ENCODE results near the gene SLC25A24. TPM values are rescaled to one million over a fixed set of nuclear protein-coding genes. Genes with fewer than 3 reads are reported as not detected.

SLC25A24 gene
- total RNA-seq, 1 donor from 2014 or later, result 46.9 TPM

DNA sequence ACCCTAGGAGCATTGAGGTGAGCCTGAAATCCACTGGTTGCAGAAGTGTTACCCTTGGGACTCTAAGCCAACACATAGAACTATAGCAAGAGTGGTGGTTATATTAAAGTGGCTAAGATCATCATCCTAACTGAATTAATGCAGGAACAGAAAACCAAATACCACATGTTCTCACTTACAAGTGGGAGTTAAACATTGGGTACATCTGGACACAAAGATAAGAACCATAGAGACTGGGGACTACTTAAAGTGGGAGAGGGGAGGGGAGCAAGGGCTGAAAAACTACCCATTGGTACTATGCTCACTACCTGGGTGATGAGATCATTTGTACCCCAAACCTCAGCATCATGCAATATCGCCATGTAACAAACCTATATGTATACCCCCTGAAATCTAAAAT is 100.0 kb downstream of the SLC25A24 start:
- H3K9me3 Mint-ChIP-seq (ENCODE audit: low read depth), result no peaks in the 10 kb centered on the region
- no peak overlapping the region for H3K27ac Mint-ChIP-seq
- no peak for DNase-seq (ENCODE audit: low spot score, unreplicated experiment)
- TF ChIP-seq, protein P1, sequence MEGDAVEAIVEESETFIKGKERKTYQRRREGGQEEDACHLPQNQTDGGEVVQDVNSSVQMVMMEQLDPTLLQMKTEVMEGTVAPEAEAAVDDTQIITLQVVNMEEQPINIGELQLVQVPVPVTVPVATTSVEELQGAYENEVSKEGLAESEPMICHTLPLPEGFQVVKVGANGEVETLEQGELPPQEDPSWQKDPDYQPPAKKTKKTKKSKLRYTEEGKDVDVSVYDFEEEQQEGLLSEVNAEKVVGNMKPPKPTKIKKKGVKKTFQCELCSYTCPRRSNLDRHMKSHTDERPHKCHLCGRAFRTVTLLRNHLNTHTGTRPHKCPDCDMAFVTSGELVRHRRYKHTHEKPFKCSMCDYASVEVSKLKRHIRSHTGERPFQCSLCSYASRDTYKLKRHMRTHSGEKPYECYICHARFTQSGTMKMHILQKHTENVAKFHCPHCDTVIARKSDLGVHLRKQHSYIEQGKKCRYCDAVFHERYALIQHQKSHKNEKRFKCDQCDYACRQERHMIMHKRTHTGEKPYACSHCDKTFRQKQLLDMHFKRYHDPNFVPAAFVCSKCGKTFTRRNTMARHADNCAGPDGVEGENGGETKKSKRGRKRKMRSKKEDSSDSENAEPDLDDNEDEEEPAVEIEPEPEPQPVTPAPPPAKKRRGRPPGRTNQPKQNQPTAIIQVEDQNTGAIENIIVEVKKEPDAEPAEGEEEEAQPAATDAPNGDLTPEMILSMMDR (IDR thresholded peaks at IDR 0.05; ENCODE audit: unreplicated experiment), result no peak
- H3K4me1 Mint-ChIP-seq (ENCODE audit: low read depth), result no peaks in the 10 kb centered on the region
- no peaks in the 10 kb centered on the region for H3K36me3 Mint-ChIP-seq (ENCODE audit: insufficient read depth)
- no peak overlapping the region for H3K4me3 Mint-ChIP-seq (ENCODE audit: low read depth)
- H3K27me3 Mint-ChIP-seq, result peaks cover 14% of the 10 kb centered on the region

DNA sequence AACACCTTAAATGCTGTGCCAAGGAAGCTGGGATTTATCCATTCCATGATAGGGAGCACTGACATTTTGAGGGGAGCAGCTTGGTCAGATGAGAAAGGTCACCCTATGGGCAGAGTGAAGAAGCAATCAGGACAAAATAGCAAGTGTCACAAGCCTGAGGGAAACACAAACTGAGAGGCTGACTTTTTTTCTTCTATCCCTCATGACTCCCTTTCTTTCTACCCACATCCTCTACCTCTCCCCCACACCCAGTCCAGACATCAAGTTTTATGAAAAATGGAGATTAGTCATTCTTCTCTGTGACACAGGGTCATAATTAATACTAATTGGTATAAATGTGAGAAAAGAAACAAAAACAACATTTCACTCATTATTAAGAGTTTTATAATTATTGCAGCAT is 103.1 kb downstream of the SLC25A24 start:
- Mint-ChIP-seq H3K4me1 (ENCODE audit: low read depth) (no peaks in the 10 kb centered on the region), H3K9me3 (ENCODE audit: low read depth) (no peaks in the 10 kb centered on the region), H3K4me3 (ENCODE audit: low read depth) (no peak overlapping the region), H3K36me3 (ENCODE audit: insufficient read depth) (no peaks in the 10 kb centered on the region), H3K27ac (no peak overlapping the region), H3K27me3 (peaks cover 17% of the 10 kb centered on the region)
- TF ChIP-seq, protein P1 (IDR thresholded peaks at IDR 0.05; ENCODE audit: unreplicated experiment), result no peak
- no peak for DNase-seq (ENCODE audit: low spot score, unreplicated experiment)

DNA sequence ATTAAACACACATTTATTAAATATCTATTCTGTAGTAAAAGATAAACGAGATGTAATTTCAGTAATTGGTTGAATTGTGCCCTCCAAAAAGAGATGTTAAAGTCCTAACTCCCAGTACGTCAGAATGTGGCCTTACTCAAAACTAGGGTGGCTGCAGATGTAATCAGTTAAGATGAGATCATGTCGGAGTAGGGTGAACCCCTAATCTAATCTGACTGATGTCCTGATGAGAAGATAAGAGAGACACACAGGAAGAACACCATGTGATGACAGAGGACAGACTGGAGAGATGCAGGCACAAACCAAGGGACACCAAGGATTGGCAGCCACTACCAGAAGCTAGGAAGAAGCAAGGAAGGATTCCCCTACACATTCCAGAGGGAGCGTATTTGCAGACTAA is 104.1 kb downstream of the SLC25A24 start:
- H3K27ac Mint-ChIP-seq, result no peak overlapping the region
- TF ChIP-seq, protein P1 (IDR thresholded peaks at IDR 0.05; ENCODE audit: unreplicated experiment), result no peak
- no peaks in the 10 kb centered on the region for H3K9me3 Mint-ChIP-seq (ENCODE audit: low read depth)
- no peak overlapping the region for H3K4me3 Mint-ChIP-seq (ENCODE audit: low read depth)
- no peaks in the 10 kb centered on the region for H3K36me3 Mint-ChIP-seq (ENCODE audit: insufficient read depth)
- H3K4me1 Mint-ChIP-seq (ENCODE audit: low read depth), result no peaks in the 10 kb centered on the region
- H3K27me3 Mint-ChIP-seq, result peaks cover 12% of the 10 kb centered on the region
- DNase-seq (ENCODE audit: low spot score, unreplicated experiment), result no peak

DNA sequence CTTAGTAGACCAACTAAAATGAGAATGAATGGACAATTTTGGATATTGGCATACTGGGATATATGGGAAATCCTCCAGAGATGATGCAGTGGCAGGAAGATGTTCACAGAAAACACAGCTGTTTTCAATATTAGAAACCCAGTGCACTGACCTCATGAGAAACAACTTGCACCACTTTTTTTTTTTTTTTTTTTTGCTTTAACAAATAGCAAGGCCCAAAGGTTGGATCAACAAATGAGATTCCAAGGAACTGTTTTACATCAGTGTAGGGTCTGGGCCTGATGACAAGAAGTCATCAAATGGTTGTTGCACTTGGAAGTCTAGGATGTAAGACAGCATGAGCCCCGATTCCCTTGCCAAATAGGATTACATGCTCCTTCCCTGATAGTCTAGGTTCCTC is 110.7 kb downstream of the SLC25A24 start:
- TF ChIP-seq, protein P1 (IDR thresholded peaks at IDR 0.05; ENCODE audit: unreplicated experiment), result no peak
- no peaks in the 10 kb centered on the region for H3K36me3 Mint-ChIP-seq (ENCODE audit: insufficient read depth)

DNA sequence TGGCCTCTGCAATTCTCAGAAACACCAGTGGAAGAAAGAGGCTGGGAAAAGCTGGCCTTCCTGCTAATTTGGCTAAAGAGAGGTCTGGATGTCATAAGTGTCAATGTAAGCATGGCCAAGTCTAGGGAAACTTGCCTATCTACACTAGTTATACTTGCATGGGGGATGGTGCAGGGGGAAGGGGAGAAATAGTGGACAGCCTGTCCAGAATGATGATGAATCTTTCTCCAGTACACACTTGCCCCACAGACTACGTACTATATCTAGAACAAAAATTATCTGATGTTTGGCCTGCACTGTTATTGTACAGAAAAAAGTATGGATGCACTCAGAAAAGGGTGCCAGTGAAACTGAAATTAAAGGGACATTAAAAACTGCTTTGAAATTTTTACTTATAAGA is 114.5 kb downstream of the SLC25A24 start:
- H3K27ac Mint-ChIP-seq, result no peak overlapping the region

More for the DNA sequence above, 110.7 kb downstream of the SLC25A24 start:
- Mint-ChIP-seq H3K4me1 (ENCODE audit: low read depth) (no peaks in the 10 kb centered on the region), H3K27me3 (peaks cover 7% of the 10 kb centered on the region), H3K9me3 (ENCODE audit: low read depth) (no peaks in the 10 kb centered on the region), H3K4me3 (ENCODE audit: low read depth) (no peak overlapping the region), H3K27ac (no peak overlapping the region)
- no peak for DNase-seq (ENCODE audit: low spot score, unreplicated experiment)

More for the DNA sequence above, 114.5 kb downstream of the SLC25A24 start:
- no peak for DNase-seq (ENCODE audit: low spot score, unreplicated experiment)
- H3K4me3 Mint-ChIP-seq (ENCODE audit: low read depth), result no peak overlapping the region
- peaks cover 6% of the 10 kb centered on the region for H3K27me3 Mint-ChIP-seq
- no peaks in the 10 kb centered on the region for H3K9me3 Mint-ChIP-seq (ENCODE audit: low read depth)
- H3K36me3 Mint-ChIP-seq (ENCODE audit: insufficient read depth), result no peaks in the 10 kb centered on the region
- peaks cover 3% of the 10 kb centered on the region for H3K4me1 Mint-ChIP-seq (ENCODE audit: low read depth)
- TF ChIP-seq, protein P1 (IDR thresholded peaks at IDR 0.05; ENCODE audit: unreplicated experiment), result no peak

Data from progenitor cell of endocrine pancreas (in vitro differentiated cells).